ENCODE results near the gene ACSBG1. TPM values are rescaled to one million over a fixed set of nuclear protein-coding genes. Genes with fewer than 3 reads are reported as not detected.

The ACSBG1 gene
- total RNA-seq, 2 donors from 2014 or later = 0.27 to 1.2 TPM

DNA sequence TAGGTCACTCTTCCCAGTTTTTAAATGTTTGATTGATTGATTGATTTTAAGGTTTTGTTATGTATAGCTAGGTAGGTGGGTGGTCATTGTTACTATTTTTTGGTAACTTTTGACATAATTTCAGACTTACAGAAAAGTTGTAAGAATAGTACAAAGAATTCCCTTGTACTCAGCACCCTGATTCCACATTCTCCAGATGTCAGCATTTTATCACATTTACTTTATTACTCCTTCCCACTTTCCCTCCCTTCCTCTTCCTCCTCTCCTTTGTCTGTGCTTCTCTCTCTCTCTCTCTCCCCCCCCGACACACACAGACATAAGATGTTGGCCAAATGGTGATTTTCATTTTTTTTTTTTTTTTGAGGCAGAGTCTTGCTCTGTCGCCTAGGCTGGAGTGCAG lies 70.4 kb downstream of the ACSBG1 start:
- Histone ChIP-seq H3K4me1 (ENCODE audit: control insufficient read depth, insufficient read depth, low read length) (no peaks in the 10 kb centered on the region), H3K4me3 (ENCODE audit: low read length) (no peak overlapping the region), H3K27ac (ENCODE audit: low read depth, low read length) (no peak overlapping the region), H3K9ac (ENCODE audit: extremely low read depth, low read length, poor library complexity, severe bottlenecking) (no peak overlapping the region), H3K27me3 (ENCODE audit: control insufficient read depth, insufficient read depth, low read length, poor library complexity, severe bottlenecking) (no peaks in the 10 kb centered on the region), H3K9me3 (ENCODE audit: control insufficient read depth, low read length) (no peaks in the 10 kb centered on the region), H3K36me3 (ENCODE audit: control insufficient read depth, insufficient read depth, low read length) (peaks cover 50% of the 10 kb centered on the region)
- no peak for DNase-seq
- 89% methylated on average over 1 of the region's 2 CpGs; no CpG with 5 or more reads in 1 of the 2 experiments for WGBS, 2 experiments (ENCODE audit: insufficient coverage in 1 of 2, insufficient read length in 1 of 2)
- peak overlapping the region; percentile 16 for H3K27ac Mint-ChIP-seq
- TF ChIP-seq, protein P1, sequence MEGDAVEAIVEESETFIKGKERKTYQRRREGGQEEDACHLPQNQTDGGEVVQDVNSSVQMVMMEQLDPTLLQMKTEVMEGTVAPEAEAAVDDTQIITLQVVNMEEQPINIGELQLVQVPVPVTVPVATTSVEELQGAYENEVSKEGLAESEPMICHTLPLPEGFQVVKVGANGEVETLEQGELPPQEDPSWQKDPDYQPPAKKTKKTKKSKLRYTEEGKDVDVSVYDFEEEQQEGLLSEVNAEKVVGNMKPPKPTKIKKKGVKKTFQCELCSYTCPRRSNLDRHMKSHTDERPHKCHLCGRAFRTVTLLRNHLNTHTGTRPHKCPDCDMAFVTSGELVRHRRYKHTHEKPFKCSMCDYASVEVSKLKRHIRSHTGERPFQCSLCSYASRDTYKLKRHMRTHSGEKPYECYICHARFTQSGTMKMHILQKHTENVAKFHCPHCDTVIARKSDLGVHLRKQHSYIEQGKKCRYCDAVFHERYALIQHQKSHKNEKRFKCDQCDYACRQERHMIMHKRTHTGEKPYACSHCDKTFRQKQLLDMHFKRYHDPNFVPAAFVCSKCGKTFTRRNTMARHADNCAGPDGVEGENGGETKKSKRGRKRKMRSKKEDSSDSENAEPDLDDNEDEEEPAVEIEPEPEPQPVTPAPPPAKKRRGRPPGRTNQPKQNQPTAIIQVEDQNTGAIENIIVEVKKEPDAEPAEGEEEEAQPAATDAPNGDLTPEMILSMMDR (conservative IDR thresholded peaks at IDR 0.05) = no peak
- H3K36me3 Mint-ChIP-seq (ENCODE audit: low read depth) = peaks cover 65% of the 10 kb centered on the region
- H3K4me3 Mint-ChIP-seq = no peak overlapping the region
- H3K4me1 Mint-ChIP-seq = no peaks in the 10 kb centered on the region
- no peaks in the 10 kb centered on the region for H3K9me3 Mint-ChIP-seq
- H3K27me3 Mint-ChIP-seq (ENCODE audit: insufficient read depth) = no peaks in the 10 kb centered on the region

DNA sequence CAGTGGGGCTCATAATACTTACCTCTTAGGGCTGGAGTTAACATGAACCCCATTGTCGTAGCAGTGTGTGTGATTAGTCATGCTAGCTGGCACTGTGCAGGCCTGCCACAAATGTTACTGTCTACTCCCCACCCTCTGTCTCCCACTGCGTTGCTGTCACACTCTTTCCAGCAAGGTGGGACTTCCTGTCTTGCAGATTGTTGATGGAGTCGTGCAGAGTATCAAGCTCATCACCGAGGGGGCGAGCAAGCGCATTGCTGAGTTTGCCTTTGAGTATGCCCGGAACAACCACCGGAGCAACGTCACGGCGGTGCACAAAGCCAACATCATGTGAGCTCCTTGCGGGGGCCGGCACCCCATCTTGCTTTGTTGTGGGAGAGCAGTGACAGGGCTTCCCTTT lies 72.3 kb downstream of the ACSBG1 start:
- Mint-ChIP-seq H3K4me3 (no peak overlapping the region), H3K36me3 (ENCODE audit: low read depth) (peaks cover 56% of the 10 kb centered on the region), H3K27me3 (ENCODE audit: insufficient read depth) (no peaks in the 10 kb centered on the region), H3K9me3 (no peaks in the 10 kb centered on the region), H3K27ac (no peak overlapping the region), H3K4me1 (peaks cover 11% of the 10 kb centered on the region)
- Histone ChIP-seq H3K27me3 (ENCODE audit: control insufficient read depth, insufficient read depth, low read length, poor library complexity, severe bottlenecking) (no peaks in the 10 kb centered on the region), H3K9me3 (ENCODE audit: control insufficient read depth, low read length) (no peaks in the 10 kb centered on the region), H3K27ac (ENCODE audit: low read depth, low read length) (no peak overlapping the region), H3K4me3 (ENCODE audit: low read length) (no peak overlapping the region), H3K9ac (ENCODE audit: extremely low read depth, low read length, poor library complexity, severe bottlenecking) (no peak overlapping the region), H3K36me3 (ENCODE audit: control insufficient read depth, insufficient read depth, low read length) (peaks cover 37% of the 10 kb centered on the region), H3K4me1 (ENCODE audit: control insufficient read depth, insufficient read depth, low read length) (no peaks in the 10 kb centered on the region)
- DNase-seq = no peak
- WGBS, 2 experiments (ENCODE audit: insufficient coverage in 1 of 2, insufficient read length in 1 of 2) = 97 to 100% methylated on average over 11 to 13 of the region's 13 CpGs
- TF ChIP-seq, protein P1 (conservative IDR thresholded peaks at IDR 0.05) = no peak

DNA sequence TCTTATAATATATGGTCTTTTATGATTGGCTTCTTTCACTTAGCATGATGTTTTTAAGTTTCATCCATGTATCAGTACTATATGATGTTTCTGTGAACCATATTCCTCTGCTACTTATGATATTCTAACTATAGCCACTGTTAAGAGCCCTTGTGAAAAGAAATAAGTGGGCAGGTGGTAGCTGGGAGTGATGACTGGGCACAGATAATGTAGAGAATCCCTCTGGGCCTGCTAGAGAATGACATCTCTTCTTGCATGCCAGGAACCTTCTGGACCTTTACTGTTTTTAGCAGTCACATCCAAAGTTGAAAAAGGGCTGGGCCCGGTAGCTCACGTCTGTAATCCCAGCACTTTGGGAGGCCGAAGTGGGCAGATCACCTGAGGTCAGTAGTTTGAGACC lies 75.0 kb downstream of the ACSBG1 start:
- H3K27ac ChIP-seq (ENCODE audit: low read depth, low read length) = no peak overlapping the region
- WGBS, 2 experiments (ENCODE audit: insufficient coverage in 1 of 2, insufficient read length in 1 of 2) = 92 to 93% methylated on average over 2 to 3 of the region's 3 CpGs
- no peaks in the 10 kb centered on the region for H3K9me3 Mint-ChIP-seq

More for the DNA sequence above, 75.0 kb downstream of the ACSBG1 start:
- Mint-ChIP-seq H3K4me3 (no peak overlapping the region), H3K27ac (no peak overlapping the region), H3K27me3 (ENCODE audit: insufficient read depth) (no peaks in the 10 kb centered on the region), H3K36me3 (ENCODE audit: low read depth) (peaks cover 38% of the 10 kb centered on the region), H3K4me1 (peaks cover 18% of the 10 kb centered on the region)
- H3K36me3 ChIP-seq (ENCODE audit: control insufficient read depth, insufficient read depth, low read length) = peaks cover 28% of the 10 kb centered on the region
- no peak for DNase-seq
- TF ChIP-seq, protein P1 (conservative IDR thresholded peaks at IDR 0.05) = no peak
- H3K9me3 ChIP-seq (ENCODE audit: control insufficient read depth, low read length) = no peaks in the 10 kb centered on the region
- no peak overlapping the region for H3K9ac ChIP-seq (ENCODE audit: extremely low read depth, low read length, poor library complexity, severe bottlenecking)
- H3K4me1 ChIP-seq (ENCODE audit: control insufficient read depth, insufficient read depth, low read length) = no peaks in the 10 kb centered on the region
- no peak overlapping the region for H3K4me3 ChIP-seq (ENCODE audit: low read length)
- H3K27me3 ChIP-seq (ENCODE audit: control insufficient read depth, insufficient read depth, low read length, poor library complexity, severe bottlenecking) = no peaks in the 10 kb centered on the region

Data from endodermal cell (in vitro differentiated cells).